HepG2 (cell line): ENCODE measurements around the gene PRKAB1. TPM values are rescaled to one million over a fixed set of nuclear protein-coding genes. Genes with fewer than 3 reads are reported as not detected.

Experiments
- FOXM1 ChIP-seq: sonication (generic); formaldehyde crosslinking; IDR thresholded peaks from 2 replicates; pipeline ENCODE4 v1.5.0; 2020; ENCODE audit warnings: missing genetic modification reagents
- HOXD1 ChIP-seq: sonication (generic); formaldehyde crosslinking; IDR thresholded peaks from 2 replicates; pipeline ENCODE4 v1.5.0; 2020; ENCODE audit warnings: missing genetic modification reagents
- JUND ChIP-seq: sonication (generic); formaldehyde crosslinking; IDR thresholded peaks from 2 replicates; pipeline ENCODE4 v1.8.0; 2022; ENCODE audit warnings: mild to moderate bottlenecking, missing genetic modification reagents
- KLF12 ChIP-seq: sonication (generic); formaldehyde crosslinking; IDR thresholded peaks from 2 replicates; pipeline ENCODE4 v1.4.0; 2020; ENCODE audit warnings: missing genetic modification reagents, borderline replicate concordance
- KLF16 ChIP-seq, 2 experiments: sonication (generic) in 1 of 2; formaldehyde crosslinking in 1 of 2; IDR thresholded peaks; 2 replicates each; pipeline versions ENCODE4 v1.6.1 to v1.8.0; 2016 to 2023; ENCODE audit warnings: missing genetic modification reagents in 2 of 2, missing compliant biosample characterization in 1 of 2
- MEIS1 ChIP-seq: sonication (generic); formaldehyde crosslinking; IDR thresholded peaks from 2 replicates; pipeline ENCODE4 v1.9.0; 2021; ENCODE audit warnings: mild to moderate bottlenecking, missing genetic modification reagents, moderate library complexity, borderline replicate concordance
- NR1H2 ChIP-seq: sonication (generic); formaldehyde crosslinking; IDR thresholded peaks from 2 replicates; pipeline ENCODE4 v1.8.1; 2022; ENCODE audit warnings: low read depth, missing genetic modification reagents, borderline replicate concordance
- PAF1 ChIP-seq: IDR thresholded peaks from 2 replicates; pipeline ENCODE4 v1.6.1; 2016; ENCODE audit warnings: missing genetic modification reagents, missing compliant biosample characterization
- POLR2G ChIP-seq: fragments of 200-400 bp; formaldehyde crosslinking; IDR thresholded peaks from 2 replicates; pipeline ENCODE4 v1.6.1; 2018; ENCODE audit warnings: mild to moderate bottlenecking, low read depth, low read length, moderate library complexity
- RBM39 ChIP-seq: fragments of 200-400 bp; formaldehyde crosslinking; IDR thresholded peaks from one replicate; pipeline ENCODE4 v1.6.1; 2018; ENCODE audit warnings: antibody characterized with exemption, mild to moderate bottlenecking, low read depth, low read length; ENCODE audit not compliant: poor library complexity, severe bottlenecking
- RELA ChIP-seq: sonication (generic); formaldehyde crosslinking; IDR thresholded peaks from 2 replicates; pipeline ENCODE4 v1.4.0; 2020; ENCODE audit warnings: missing genetic modification reagents
- SNRNP70 ChIP-seq: fragments of 200-400 bp; formaldehyde crosslinking; IDR thresholded peaks from 2 replicates; pipeline ENCODE4 v1.6.1; 2017; ENCODE audit warnings: mild to moderate bottlenecking, low read depth, low read length, moderate library complexity
- SP5 ChIP-seq: IDR thresholded peaks from 2 replicates; pipeline ENCODE4 v1.6.1; 2016; ENCODE audit warnings: low read depth, borderline replicate concordance
- ZBTB42 ChIP-seq: sonication (generic); formaldehyde crosslinking; IDR thresholded peaks from 2 replicates; pipeline ENCODE4 v1.5.0; 2020; ENCODE audit warnings: mild to moderate bottlenecking, missing genetic modification reagents
- polyA plus RNA-seq, 8 experiments: library from polyadenylated mRNA; depleted of rRNA in 3 of 8; stranded (reverse) in 7 of 8; unstranded in 1 of 8; fragments of >200 nt; fragmentation: Illumina TruSeq in 4 of 8; extraction: Trizol in 4 of 8; gene quantifications; 2 replicates each; pipeline versions ENCODE4 v1.2.1 to v1.2.3, GENCODE V29; 2011 to 2016; ENCODE audit warnings: low read depth in 4 of 8, missing spikeins in 1 of 8, mixed read lengths in 1 of 8; ENCODE audit not compliant: insufficient read depth in 1 of 8
- total RNA-seq, 5 experiments: library from RNA; depleted of rRNA; stranded (reverse); fragments of >200 nt; fragmentation: Illumina TruSeq; extraction: Trizol; gene quantifications; 2 replicates each; pipeline ENCODE4 v1.2.3, GENCODE V29; 2016; ENCODE audit warnings: low read depth in 1 of 5
- TF ChIP-seq, protein P1 (sequence below): sonication (generic); formaldehyde crosslinking; IDR thresholded peaks from 2 replicates; pipeline ENCODE4 v1.4.0; 2020; ENCODE audit warnings: missing genetic modification reagents, borderline replicate concordance
- TF ChIP-seq, protein P2 (sequence below): sonication (generic); formaldehyde crosslinking; IDR thresholded peaks from 2 replicates; pipeline ENCODE4 v1.5.0; 2020; ENCODE audit warnings: mild to moderate bottlenecking, missing genetic modification reagents
- TF ChIP-seq, protein P3 (sequence below), 2 experiments: sonication (generic) in 1 of 2; formaldehyde crosslinking in 1 of 2; IDR thresholded peaks; 2 replicates each; pipeline versions ENCODE4 v1.5.1 to v1.6.1; 2011 to 2020; ENCODE audit warnings: borderline replicate concordance in 1 of 2, low read depth in 1 of 2, low read length in 1 of 2, mild to moderate bottlenecking in 1 of 2, missing genetic modification reagents in 1 of 2, moderate library complexity in 1 of 2
- TF ChIP-seq, protein P4 (sequence below): sonication (generic); formaldehyde crosslinking; IDR thresholded peaks from 2 replicates; pipeline ENCODE4 v1.4.0; 2020; ENCODE audit warnings: missing genetic modification reagents, borderline replicate concordance

PRKAB1 gene
- total and polyA plus RNA-seq, 2 of the 13 experiments (the other 11 are each of a cell fraction or from before 2014, with no cell fraction given): 28.4 to 35.5 TPM

DNA sequence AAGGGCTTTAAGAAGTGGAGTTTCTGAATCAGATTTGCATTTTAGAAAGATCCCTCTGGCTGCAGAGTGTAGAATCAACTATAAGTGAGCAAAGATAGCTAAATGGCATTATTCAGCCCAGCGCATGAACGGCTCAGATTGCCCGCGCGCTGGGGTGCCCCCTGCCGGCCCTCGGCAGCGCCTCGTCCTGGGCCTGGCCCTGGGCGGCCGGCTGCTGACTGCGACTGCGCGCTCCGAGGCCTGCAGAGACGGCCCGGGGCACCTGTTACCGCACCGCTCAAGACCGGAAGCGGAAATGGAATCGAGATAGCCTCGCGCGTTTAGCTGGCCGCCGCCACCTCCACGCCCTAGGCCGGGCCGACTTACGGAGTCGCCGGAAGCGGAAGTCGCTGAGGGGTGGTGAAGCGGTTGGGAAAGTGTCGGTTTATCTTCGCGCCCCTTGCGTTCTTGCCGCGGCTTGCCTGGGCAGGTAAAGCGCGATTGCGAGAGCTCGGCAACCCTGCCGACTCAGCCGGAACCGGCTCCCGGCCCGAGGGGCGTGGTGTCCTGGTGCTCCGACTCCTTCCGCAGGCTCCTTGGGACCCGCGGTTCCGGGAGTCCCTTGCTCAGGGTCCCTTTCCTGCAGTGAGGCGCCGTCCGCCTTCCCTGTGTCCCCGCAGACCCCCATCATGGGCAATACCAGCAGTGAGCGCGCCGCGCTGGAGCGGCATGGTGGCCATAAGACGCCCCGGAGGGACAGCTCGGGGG is at the start of gene PRKAB1 (continued):
- TF ChIP-seq JUND (no peak), KLF16 (CRISPR knock-in tag; IDR thresholded peaks at IDR 0.05) (peak in 1 of 2 experiments; percentile 87; a peak in 1 of 4 replicates), HOXD1 (CRISPR knock-in tag) (peak; percentile 30; the same call in 1 of the 2 replicates), PAF1 (no peak), SP5 (CRISPR knock-in tag) (no peak), SNRNP70 (no peak), KLF12 (no peak; the same call in 1 of the 2 replicates), ZBTB42 (no peak), MEIS1 (CRISPR knock-in tag) (no peak), FOXM1 (CRISPR knock-in tag) (no peak), RBM39 (no peak), NR1H2 (CRISPR knock-in tag) (0 out of 2 replicates have a peak, but pooled peaks have one; percentile 44), RELA (CRISPR knock-in tag) (no peak), POLR2G (peak; percentile 87)
- TF ChIP-seq, protein P1, sequence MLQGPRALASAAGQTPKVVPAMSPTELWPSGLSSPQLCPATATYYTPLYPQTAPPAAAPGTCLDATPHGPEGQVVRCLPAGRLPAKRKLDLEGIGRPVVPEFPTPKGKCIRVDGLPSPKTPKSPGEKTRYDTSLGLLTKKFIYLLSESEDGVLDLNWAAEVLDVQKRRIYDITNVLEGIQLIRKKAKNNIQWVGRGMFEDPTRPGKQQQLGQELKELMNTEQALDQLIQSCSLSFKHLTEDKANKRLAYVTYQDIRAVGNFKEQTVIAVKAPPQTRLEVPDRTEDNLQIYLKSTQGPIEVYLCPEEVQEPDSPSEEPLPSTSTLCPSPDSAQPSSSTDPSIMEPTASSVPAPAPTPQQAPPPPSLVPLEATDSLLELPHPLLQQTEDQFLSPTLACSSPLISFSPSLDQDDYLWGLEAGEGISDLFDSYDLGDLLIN (CRISPR knock-in tag): peak; percentile 86; the same call in 1 of the 2 replicates
- TF ChIP-seq, protein P2, sequence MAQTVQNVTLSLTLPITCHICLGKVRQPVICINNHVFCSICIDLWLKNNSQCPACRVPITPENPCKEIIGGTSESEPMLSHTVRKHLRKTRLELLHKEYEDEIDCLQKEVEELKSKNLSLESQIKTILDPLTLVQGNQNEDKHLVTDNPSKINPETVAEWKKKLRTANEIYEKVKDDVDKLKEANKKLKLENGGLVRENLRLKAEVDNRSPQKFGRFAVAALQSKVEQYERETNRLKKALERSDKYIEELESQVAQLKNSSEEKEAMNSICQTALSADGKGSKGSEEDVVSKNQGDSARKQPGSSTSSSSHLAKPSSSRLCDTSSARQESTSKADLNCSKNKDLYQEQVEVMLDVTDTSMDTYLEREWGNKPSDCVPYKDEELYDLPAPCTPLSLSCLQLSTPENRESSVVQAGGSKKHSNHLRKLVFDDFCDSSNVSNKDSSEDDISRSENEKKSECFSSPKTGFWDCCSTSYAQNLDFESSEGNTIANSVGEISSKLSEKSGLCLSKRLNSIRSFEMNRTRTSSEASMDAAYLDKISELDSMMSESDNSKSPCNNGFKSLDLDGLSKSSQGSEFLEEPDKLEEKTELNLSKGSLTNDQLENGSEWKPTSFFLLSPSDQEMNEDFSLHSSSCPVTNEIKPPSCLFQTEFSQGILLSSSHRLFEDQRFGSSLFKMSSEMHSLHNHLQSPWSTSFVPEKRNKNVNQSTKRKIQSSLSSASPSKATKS: no peak
- TF ChIP-seq, protein P3, sequence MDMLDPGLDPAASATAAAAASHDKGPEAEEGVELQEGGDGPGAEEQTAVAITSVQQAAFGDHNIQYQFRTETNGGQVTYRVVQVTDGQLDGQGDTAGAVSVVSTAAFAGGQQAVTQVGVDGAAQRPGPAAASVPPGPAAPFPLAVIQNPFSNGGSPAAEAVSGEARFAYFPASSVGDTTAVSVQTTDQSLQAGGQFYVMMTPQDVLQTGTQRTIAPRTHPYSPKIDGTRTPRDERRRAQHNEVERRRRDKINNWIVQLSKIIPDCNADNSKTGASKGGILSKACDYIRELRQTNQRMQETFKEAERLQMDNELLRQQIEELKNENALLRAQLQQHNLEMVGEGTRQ (IDR thresholded peaks at IDR 0.05; ENCODE audit: low read depth, low read length): no peak
- TF ChIP-seq, protein P3 (CRISPR knock-in tag; IDR thresholded peaks at IDR 0.05; ENCODE audit: borderline replicate concordance): no peak
- TF ChIP-seq, protein P4, sequence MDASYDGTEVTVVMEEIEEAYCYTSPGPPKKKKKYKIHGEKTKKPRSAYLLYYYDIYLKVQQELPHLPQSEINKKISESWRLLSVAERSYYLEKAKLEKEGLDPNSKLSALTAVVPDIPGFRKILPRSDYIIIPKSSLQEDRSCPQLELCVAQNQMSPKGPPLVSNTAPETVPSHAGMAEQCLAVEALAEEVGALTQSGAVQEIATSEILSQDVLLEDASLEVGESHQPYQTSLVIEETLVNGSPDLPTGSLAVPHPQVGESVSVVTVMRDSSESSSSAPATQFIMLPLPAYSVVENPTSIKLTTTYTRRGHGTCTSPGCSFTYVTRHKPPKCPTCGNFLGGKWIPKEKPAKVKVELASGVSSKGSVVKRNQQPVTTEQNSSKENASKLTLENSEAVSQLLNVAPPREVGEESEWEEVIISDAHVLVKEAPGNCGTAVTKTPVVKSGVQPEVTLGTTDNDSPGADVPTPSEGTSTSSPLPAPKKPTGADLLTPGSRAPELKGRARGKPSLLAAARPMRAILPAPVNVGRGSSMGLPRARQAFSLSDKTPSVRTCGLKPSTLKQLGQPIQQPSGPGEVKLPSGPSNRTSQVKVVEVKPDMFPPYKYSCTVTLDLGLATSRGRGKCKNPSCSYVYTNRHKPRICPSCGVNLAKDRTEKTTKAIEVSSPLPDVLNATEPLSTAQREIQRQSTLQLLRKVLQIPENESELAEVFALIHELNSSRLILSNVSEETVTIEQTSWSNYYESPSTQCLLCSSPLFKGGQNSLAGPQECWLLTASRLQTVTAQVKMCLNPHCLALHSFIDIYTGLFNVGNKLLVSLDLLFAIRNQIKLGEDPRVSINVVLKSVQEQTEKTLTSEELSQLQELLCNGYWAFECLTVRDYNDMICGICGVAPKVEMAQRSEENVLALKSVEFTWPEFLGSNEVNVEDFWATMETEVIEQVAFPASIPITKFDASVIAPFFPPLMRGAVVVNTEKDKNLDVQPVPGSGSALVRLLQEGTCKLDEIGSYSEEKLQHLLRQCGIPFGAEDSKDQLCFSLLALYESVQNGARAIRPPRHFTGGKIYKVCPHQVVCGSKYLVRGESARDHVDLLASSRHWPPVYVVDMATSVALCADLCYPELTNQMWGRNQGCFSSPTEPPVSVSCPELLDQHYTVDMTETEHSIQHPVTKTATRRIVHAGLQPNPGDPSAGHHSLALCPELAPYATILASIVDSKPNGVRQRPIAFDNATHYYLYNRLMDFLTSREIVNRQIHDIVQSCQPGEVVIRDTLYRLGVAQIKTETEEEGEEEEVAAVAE (CRISPR knock-in tag): no peak
